Measurements from ENCODE around the gene CAD. TPM values are rescaled to one million over a fixed set of nuclear protein-coding genes. Genes with fewer than 3 reads are reported as not detected.

The CAD gene
- total RNA-seq, 2 donors from 2014 or later: 18.4 to 36.9 TPM

DNA sequence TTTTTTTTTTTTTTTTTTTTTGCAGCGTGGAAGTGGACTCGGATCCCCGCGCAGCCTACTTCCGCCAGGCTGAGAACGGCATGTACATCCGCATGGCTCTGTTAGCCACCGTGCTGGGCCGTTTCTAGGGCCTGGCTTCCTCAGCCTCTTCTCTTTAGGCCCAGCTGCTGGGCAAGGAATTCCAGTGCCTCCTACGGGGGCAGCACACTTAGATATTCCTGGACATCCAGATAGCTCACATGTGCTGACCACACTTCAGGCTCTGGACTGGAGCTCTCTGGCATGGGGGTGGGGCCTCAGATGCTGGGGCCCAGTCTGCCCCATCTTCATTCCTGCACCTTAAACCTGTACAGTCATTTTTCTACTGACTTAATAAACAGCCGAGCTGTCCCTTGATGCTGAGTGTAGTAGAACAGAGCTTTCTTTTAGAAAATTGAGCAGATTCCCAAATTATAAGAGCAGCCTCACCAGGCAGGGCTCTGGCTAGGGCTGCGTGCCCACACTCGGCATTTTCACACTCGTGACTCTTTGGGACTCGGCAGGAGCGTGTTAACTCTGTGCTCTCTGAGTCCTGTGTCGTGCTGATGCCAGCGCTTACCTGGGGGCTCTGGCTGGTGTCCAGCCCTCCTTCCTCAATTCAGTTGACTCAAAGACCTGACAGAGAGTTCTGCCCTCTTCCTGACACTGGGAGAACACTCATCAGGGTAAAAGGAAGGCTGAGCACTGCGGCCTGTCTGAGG is 26.4 kb downstream of the CAD start:
- no peak for ATAC-seq
- Histone ChIP-seq H3K4me3 (no peak overlapping the region), H3K27me3 (no peaks in the 10 kb centered on the region), H3K27ac (no peak overlapping the region), H3K4me1 (no peaks in the 10 kb centered on the region), H3K9me3 (no peaks in the 10 kb centered on the region), H3K36me3 (replicated peaks in 1 of 2; ENCODE audit: insufficient read depth in 1 of 2, low read depth in 2 of 2) (peaks cover 10 to 26% of the 10 kb centered on the region in 2 donors)
- WGBS, 2 donors: 85 to 87% methylated on average over 18 to 19 of the region's 19 CpGs
- DNase-seq: no peak
- intact Hi-C loops (cut with DNase I): no loop called here
- TF ChIP-seq, protein P1, sequence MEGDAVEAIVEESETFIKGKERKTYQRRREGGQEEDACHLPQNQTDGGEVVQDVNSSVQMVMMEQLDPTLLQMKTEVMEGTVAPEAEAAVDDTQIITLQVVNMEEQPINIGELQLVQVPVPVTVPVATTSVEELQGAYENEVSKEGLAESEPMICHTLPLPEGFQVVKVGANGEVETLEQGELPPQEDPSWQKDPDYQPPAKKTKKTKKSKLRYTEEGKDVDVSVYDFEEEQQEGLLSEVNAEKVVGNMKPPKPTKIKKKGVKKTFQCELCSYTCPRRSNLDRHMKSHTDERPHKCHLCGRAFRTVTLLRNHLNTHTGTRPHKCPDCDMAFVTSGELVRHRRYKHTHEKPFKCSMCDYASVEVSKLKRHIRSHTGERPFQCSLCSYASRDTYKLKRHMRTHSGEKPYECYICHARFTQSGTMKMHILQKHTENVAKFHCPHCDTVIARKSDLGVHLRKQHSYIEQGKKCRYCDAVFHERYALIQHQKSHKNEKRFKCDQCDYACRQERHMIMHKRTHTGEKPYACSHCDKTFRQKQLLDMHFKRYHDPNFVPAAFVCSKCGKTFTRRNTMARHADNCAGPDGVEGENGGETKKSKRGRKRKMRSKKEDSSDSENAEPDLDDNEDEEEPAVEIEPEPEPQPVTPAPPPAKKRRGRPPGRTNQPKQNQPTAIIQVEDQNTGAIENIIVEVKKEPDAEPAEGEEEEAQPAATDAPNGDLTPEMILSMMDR (IDR thresholded peaks at IDR 0.05): no peak

DNA sequence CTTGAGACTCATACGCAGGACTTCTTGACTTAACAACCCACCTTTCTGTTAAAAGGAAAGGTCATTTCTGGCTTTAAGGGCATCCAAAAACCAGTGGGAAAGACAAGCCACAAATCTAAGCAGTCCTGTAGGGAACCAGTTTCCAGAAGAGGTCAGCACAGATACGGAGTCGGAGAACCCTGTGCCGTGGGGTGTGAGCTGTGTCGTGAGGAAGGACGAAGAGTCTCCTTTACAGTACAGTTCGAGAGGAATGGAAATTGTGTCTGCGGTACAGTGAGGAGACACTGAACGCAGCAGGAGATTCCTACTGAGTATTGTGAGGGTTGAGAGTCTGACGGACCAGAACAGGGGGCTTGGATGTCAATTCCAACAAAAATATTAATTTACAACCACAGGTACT is 27.9 kb downstream of the CAD start:
- ATAC-seq (no peak), DNase-seq (no peak)
- Histone ChIP-seq H3K27me3 (no peaks in the 10 kb centered on the region), H3K27ac (no peak overlapping the region), H3K36me3 (replicated peaks in 1 of 2; ENCODE audit: insufficient read depth in 1 of 2, low read depth in 2 of 2) (peaks cover 5 to 17% of the 10 kb centered on the region in 2 donors), H3K9me3 (no peaks in the 10 kb centered on the region), H3K4me3 (no peak overlapping the region), H3K4me1 (peaks cover 8% of the 10 kb centered on the region)
- intact Hi-C loops (cut with DNase I): no loop called here
- 62% methylated on average over 10 of the region's 10 CpGs for WGBS, 2 donors
- no peak for TF ChIP-seq POLR2A (IDR thresholded peaks at IDR 0.05)
- TF ChIP-seq, protein P1 (IDR thresholded peaks at IDR 0.05): no peak

DNA sequence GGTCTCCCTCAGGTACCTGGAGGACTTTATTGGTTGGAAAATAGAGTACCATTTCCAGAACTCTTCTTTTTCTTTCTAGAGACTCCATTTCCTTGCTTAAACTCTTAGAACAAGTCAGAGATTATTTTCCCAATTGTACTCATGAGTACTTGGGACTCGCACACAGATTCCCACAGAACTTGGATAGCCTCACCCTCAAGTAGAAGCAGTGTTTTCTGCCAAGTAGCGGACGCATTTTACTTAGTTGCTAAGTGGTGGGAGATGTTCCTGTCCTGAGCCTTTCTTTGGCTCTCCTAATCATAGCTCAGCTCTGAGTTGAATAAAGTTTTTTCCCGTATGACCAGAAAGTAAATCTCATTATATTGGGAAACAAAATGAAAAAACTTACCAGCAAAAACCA is 28.5 kb downstream of the CAD start:
- intact Hi-C loops (cut with DNase I): no loop called here
- DNase-seq: no peak

DNA sequence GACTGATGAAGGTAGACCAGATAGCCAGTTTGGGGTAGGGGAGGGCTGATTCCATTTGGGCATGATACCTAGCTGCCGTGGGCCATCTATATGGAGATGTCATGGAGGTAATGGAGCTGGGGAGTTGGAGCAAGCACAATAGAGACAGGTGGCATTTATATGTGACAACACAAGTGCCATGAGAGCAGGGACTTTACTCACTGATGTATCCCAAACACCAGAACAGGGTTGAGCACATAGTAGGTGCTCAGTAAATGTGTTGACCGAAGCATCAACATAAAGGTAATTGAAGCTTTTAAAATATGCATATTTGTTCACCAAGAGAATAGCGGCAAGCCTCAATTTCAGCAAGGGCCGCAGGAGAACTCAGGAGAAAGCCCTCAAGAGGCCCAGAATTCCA is 30.7 kb downstream of the CAD start:
- Histone ChIP-seq H3K27me3 (no peaks in the 10 kb centered on the region), H3K36me3 (replicated peaks in 1 of 2; ENCODE audit: insufficient read depth in 1 of 2, low read depth in 2 of 2) (peaks cover 2 to 7% of the 10 kb centered on the region in 2 donors), H3K4me3 (no peak overlapping the region), H3K4me1 (peaks cover 11% of the 10 kb centered on the region), H3K27ac (no peak overlapping the region), H3K9me3 (no peaks in the 10 kb centered on the region)
- TF ChIP-seq, protein P1 (IDR thresholded peaks at IDR 0.05): no peak
- TF ChIP-seq POLR2A (IDR thresholded peaks at IDR 0.05): no peak
- no peak for ATAC-seq
- intact Hi-C loops (cut with DNase I): no loop called here
- no peak for DNase-seq
- WGBS, 2 donors: 64 to 65% methylated on average over 4 of the region's 4 CpGs

More for the DNA sequence above, 28.5 kb downstream of the CAD start:
- H3K27me3 ChIP-seq: no peaks in the 10 kb centered on the region
- no peak overlapping the region for H3K4me3 ChIP-seq
- no peak for TF ChIP-seq POLR2A (IDR thresholded peaks at IDR 0.05)
- TF ChIP-seq, protein P1 (IDR thresholded peaks at IDR 0.05): no peak
- H3K9me3 ChIP-seq: no peaks in the 10 kb centered on the region
- whole genome bisulfite sequencing, 2 donors: 66 to 74% methylated on average over 4 of the region's 4 CpGs
- H3K4me1 ChIP-seq: peaks cover 11% of the 10 kb centered on the region
- ATAC-seq: no peak
- no peak overlapping the region for H3K27ac ChIP-seq
- peaks cover 5 to 13% of the 10 kb centered on the region in 2 donors for H3K36me3 ChIP-seq (replicated peaks in 1 of 2; ENCODE audit: insufficient read depth in 1 of 2, low read depth in 2 of 2)
